GM21737 (cell line): ENCODE results near the gene ABCC11.

Source experiments
- ATAC-seq: cut with Tn5 transposase; IDR thresholded peaks from one replicate; pipeline ENCODE4 v1.9.1; 2021; ENCODE audit warnings: mild to moderate bottlenecking, moderate library complexity; ENCODE audit not compliant: unreplicated experiment

ABCC11 gene

GRCh38 chr16:48247311-48247710 is at the start of gene ABCC11:
Gene ABCC11 (minus strand): TSS chr16:48247539. CDS start chr16:48231921, 15,618 bp downstream.
- ATAC-seq: no peak

- ATAC-seq: no peak
Measured at GRCh38 chr16:48295488-48296281, 48.3 kb upstream of the ABCC11 start.

- no peak for ATAC-seq
Measured at GRCh38 chr16:48294724-48295123, 47.4 kb upstream of the ABCC11 start.

GRCh38 chr16:48292452-48292851 is 45.1 kb upstream of the ABCC11 start:
- ATAC-seq: no peak

- ATAC-seq: no peak
Measured at GRCh38 chr16:48291754-48292153, 44.4 kb upstream of the ABCC11 start.

- ATAC-seq: no peak
Measured at GRCh38 chr16:48291303-48291702, 44.0 kb upstream of the ABCC11 start.

GRCh38 chr16:48287239-48287638 is 39.9 kb upstream of the ABCC11 start:
- ATAC-seq: no peak

GRCh38 chr16:48284772-48285409 is 37.6 kb upstream of the ABCC11 start:
- ATAC-seq: no peak

GRCh38 chr16:48282636-48283263 is 35.4 kb upstream of the ABCC11 start:
- no peak for ATAC-seq

GRCh38 chr16:48280546-48280945 is 33.2 kb upstream of the ABCC11 start:
- ATAC-seq: no peak

GRCh38 chr16:48279199-48279598 is 31.9 kb upstream of the ABCC11 start:
- ATAC-seq: no peak

- ATAC-seq: no peak
Measured at GRCh38 chr16:48277158-48277557, 29.8 kb upstream of the ABCC11 start.

- ATAC-seq: no peak
Measured at GRCh38 chr16:48276102-48276501, 28.8 kb upstream of the ABCC11 start.

- ATAC-seq: no peak
Measured at GRCh38 chr16:48274476-48274875, 27.1 kb upstream of the ABCC11 start.

GRCh38 chr16:48272837-48273421 is 25.6 kb upstream of the ABCC11 start:
- no peak for ATAC-seq

GRCh38 chr16:48271728-48272127 is 24.4 kb upstream of the ABCC11 start:
- no peak for ATAC-seq

- ATAC-seq: no peak
Measured at GRCh38 chr16:48269011-48269410, 21.7 kb upstream of the ABCC11 start.

GRCh38 chr16:48262631-48263030 is 15.3 kb upstream of the ABCC11 start:
- ATAC-seq: no peak

GRCh38 chr16:48261569-48261968 is 14.2 kb upstream of the ABCC11 start:
- no peak for ATAC-seq

GRCh38 chr16:48256579-48257177 is 9.3 kb upstream of the ABCC11 start:
- no peak for ATAC-seq

GRCh38 chr16:48252013-48252412 is 4.7 kb upstream of the ABCC11 start:
- no peak for ATAC-seq
